Activated CD8-positive, alpha-beta T cell treated with anti-CD3 and anti-CD28 coated beads for 36 hours (primary cell): ENCODE data around the gene NFIC. TPM values are rescaled to one million over a fixed set of nuclear protein-coding genes. Genes with fewer than 3 reads are reported as not detected.

Experiments used
- ATAC-seq: fragments of 200-7000 bp; cut with Tn5 transposase; one replicate; pipeline ENCODE4 v1.10.0; 2021; ENCODE audit warnings: mild to moderate bottlenecking, moderate library complexity
- CTCF ChIA-PET: fragments of 350-600 bp; sonication (Branson Sonifier 250); formaldehyde crosslinking; loops from one replicate; lab custom pipeline; 2021; ENCODE audit warnings: antibody characterized with exemption; lab: Charles Lee
- POLR2A ChIA-PET: fragments of 350-600 bp; sonication (Branson Sonifier 250); formaldehyde crosslinking; loops from one replicate; lab custom pipeline; 2021; ENCODE audit warnings: antibody characterized with exemption; lab: Charles Lee
- DNase-seq: peaks from one replicate; pipeline ENCODE4 v3.0.0-alpha.2; 2020
- H3K27ac Mint-ChIP-seq: one replicate; pipeline ENCODE4 v1.8.0; 2021; ENCODE audit warnings: mild to moderate bottlenecking, mixed read lengths
- H3K27me3 Mint-ChIP-seq: one replicate; pipeline ENCODE4 v1.8.0; 2021; ENCODE audit warnings: mixed read lengths
- H3K36me3 Mint-ChIP-seq: one replicate; pipeline ENCODE4 v1.8.0; 2021; ENCODE audit warnings: low read depth, mixed read lengths
- H3K4me1 Mint-ChIP-seq: one replicate; pipeline ENCODE4 v1.8.0; 2021; ENCODE audit warnings: low read depth, mixed read lengths
- H3K4me3 Mint-ChIP-seq: one replicate; pipeline ENCODE4 v1.8.0; 2021; ENCODE audit warnings: mild to moderate bottlenecking, moderate library complexity, mixed read lengths
- H3K9me3 Mint-ChIP-seq: one replicate; pipeline ENCODE4 v1.8.0; 2021; ENCODE audit warnings: mixed read lengths
- CTCF ChIP-seq: fragments of 200-600 bp; IDR thresholded peaks from one replicate; pipeline ENCODE4 v1.8.0; 2022; ENCODE audit warnings: antibody characterized with exemption, mild to moderate bottlenecking
- intact Hi-C: fragments of 100-400 bp; cut with micrococcal nuclease; formaldehyde crosslinking; loops from one replicate; pipeline ENCODE4 v1.10.0; 2022
- total RNA-seq, 2 experiments: library from RNA; stranded (reverse); gene quantifications; one replicate each; pipeline ENCODE4 v1.2.3, GENCODE V29; 2021

NFIC gene
- total RNA-seq, 2 experiments from 2014 or later, result 19.0 to 20.8 TPM

DNA sequence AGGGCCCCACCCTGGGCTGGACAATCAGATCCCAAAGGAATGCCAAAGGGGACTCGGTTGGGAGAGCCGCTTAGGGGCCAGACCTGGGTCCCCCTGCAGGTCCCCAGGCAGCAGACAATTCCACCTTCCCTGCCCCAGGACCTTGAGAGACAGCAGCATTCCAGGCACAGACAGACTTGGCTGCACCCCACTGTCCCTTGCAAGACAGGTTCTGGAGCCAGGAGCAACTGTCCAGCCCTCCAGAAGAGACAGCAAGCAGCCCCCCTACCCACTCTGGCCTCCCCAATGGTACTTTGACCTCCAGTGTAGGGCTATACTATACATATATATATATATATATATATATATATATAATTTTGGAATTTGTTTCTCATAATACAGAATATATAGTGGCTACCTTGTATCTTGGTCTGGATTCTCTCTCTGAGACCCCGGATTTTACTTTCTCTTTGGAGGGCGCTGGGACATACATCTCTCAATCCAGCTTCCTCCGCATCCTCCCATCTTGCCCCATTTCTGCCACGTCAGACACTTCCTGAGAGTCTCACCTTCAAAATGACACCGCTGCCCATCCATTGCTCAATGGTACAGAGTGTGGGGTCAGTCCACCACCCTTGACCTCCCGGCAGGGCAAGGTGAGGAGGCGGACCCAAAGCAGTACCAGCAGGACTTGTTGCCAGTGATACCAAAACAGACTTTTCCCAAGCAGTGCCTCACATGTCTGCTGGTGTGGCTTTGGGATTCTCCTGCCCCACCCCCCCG lies 101.2 kb downstream of the NFIC start:
- Mint-ChIP-seq H3K36me3 (peaks cover 6% of the 10 kb centered on the region), H3K4me1 (no peaks in the 10 kb centered on the region), H3K27ac (no peak overlapping the region), H3K9me3 (peaks cover 6% of the 10 kb centered on the region), H3K27me3 (no peaks in the 10 kb centered on the region), H3K4me3 (no peak overlapping the region)
- peak; percentile 37 for DNase-seq
- no peak for TF ChIP-seq CTCF
- POLR2A ChIA-PET, result interaction anchor here (0.7 kb wide), 1 partner anchor 29 kb away, joined by 3 read pairs; no protein-coding TSS in a partner anchor
- CTCF ChIA-PET, result no interaction called here
- no peak for ATAC-seq
- intact Hi-C loops, result no loop called here

- Mint-ChIP-seq H3K4me3 (no peak overlapping the region), H3K9me3 (peaks cover 6% of the 10 kb centered on the region), H3K4me1 (no peaks in the 10 kb centered on the region), H3K27me3 (no peaks in the 10 kb centered on the region), H3K27ac (no peak overlapping the region), H3K36me3 (peaks cover 4% of the 10 kb centered on the region)
- no peak for ATAC-seq
- TF ChIP-seq CTCF, result no peak
- intact Hi-C loops, result no loop called here
- no peak for DNase-seq
- CTCF ChIA-PET, result no interaction called here
- POLR2A ChIA-PET, result interaction anchor here (0.6 to 0.7 kb wide), 2 partner anchors 28 to 140 kb away, joined by 3 read pairs; no protein-coding TSS in a partner anchor
Observed at GRCh38 chr19:3468211-3468610, 101.8 kb downstream of the NFIC start.

DNA sequence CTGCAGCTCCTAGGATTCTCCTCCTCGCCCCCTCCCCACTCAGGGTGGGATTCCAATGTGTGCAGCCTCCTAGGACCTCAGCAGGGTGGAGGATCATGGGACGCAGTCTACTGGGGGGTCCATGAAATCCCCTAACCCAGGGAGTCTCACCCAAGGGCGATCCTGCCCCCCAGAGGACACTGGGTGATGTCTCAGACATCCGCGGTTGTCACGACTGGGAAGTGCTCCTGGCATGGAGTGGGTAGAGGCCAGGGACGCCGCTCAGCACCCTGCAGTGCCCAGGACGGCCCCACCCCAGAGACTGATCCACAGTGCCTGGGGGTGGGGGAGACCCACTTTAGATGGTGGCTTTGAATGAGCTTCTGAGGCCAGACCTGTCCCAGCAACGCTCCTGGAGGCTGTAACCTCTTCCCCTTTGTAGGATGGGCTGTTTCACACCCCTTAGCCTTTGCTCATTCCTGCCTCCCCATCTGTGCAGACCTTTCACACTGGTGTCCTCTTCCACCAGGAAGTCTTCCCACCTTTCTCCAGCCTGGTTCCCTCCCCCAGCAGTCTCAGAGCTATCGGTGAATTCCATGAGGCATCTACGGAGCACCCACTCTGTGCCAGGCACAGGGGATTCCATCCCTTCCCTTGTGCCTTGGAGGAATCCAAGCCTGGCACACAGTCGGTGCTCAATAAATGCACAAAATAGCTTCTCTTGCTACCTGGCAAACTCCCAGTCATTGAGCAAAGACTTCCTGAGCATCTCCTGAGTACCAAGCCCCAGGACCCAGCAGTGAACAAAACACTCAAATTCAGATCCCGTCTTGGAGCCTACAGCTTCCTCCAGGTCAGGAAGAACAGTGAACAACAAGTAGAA lies 103.5 kb downstream of the NFIC start:
- Mint-ChIP-seq H3K4me3 (no peak overlapping the region), H3K4me1 (no peaks in the 10 kb centered on the region), H3K9me3 (peaks cover 6% of the 10 kb centered on the region), H3K27me3 (no peaks in the 10 kb centered on the region), H3K27ac (no peak overlapping the region), H3K36me3 (peaks cover 4% of the 10 kb centered on the region)
- no peak for DNase-seq
- ATAC-seq, result no peak
- ChIA-PET POLR2A (interaction anchor here (0.6 to 1.3 kb wide), 3 partner anchors 18 to 289 kb away, joined by 3 to 4 read pairs (median 3); no protein-coding TSS in a partner anchor), CTCF (interaction anchor here (0.9 to 2.9 kb wide), 6 partner anchors 10 to 165 kb away, joined by 3 to 17 read pairs (median 4); no protein-coding TSS in a partner anchor)
- no peak for TF ChIP-seq CTCF
- intact Hi-C loops, result loop anchor here (5.0 kb wide), 1 partner anchor 148 kb away; no protein-coding TSS in a partner anchor

- H3K9me3 Mint-ChIP-seq, result peaks cover 6% of the 10 kb centered on the region
- no peak for ATAC-seq
- intact Hi-C loops, result loop anchor here (5.0 kb wide), 1 partner anchor 148 kb away; no protein-coding TSS in a partner anchor
- no peak for DNase-seq
- no peaks in the 10 kb centered on the region for H3K27me3 Mint-ChIP-seq
- H3K27ac Mint-ChIP-seq, result no peak overlapping the region
- ChIA-PET CTCF (interaction anchor here (0.9 to 2.9 kb wide), 5 partner anchors 9 to 166 kb away, joined by 3 to 17 read pairs (median 4); no protein-coding TSS in a partner anchor), POLR2A (interaction anchor here (1.0 to 1.3 kb wide), 2 partner anchors 18 to 149 kb away, joined by 3 read pairs; no protein-coding TSS in a partner anchor)
- TF ChIP-seq CTCF, result no peak
- H3K36me3 Mint-ChIP-seq, result peaks cover 4% of the 10 kb centered on the region
- H3K4me3 Mint-ChIP-seq, result no peak overlapping the region
- H3K4me1 Mint-ChIP-seq, result no peaks in the 10 kb centered on the region
Observed at GRCh38 chr19:3470500-3471128, 104.2 kb downstream of the NFIC start.
